Cerebellar nuclear complex (tissue), 1 donor: Measurements from ENCODE around the gene PLA2G12B.
A peak's percentile ranks its signal among the peaks of the same experiment; 100 is the strongest.
"Not testable (repeated sequence)": the region's sequence is repeated elsewhere in the genome, so short reads cannot be mapped to it uniquely, and the experiment has no call there.

Source experiments
- DNase-seq, 2 experiments: peaks; one replicate each; lab custom pipeline; 2025; lab: John Stamatoyannopoulos, UW

Gene PLA2G12B

GRCh38 chr10:72954596-72955554 lies at the start of gene PLA2G12B:
PLA2G12B (minus strand) TSS chr10:72954806; CDS start chr10:72954685, 121 bp downstream.
- peak in 1 of 2 experiments; percentile 3 for DNase-seq

DNA sequence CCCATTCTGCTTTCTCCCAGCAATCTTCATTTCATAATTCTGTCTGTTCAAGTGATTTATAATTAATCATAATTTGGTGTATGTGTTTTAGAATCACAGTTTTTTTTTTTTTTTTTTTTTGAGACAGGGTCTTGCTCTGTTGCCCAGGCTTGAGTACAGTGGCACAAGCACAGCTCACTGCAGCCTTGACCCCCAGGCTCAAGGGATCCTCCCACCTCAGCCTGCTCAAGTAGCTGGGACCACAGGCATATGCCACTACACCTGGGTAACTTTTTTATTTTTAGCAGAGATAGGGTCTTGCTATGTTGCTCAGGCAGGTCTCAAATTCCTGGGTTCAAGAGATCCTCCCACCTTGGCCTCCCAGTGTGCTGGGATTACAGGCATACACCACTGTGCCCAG lies 49.2 kb upstream of the PLA2G12B start:
- no peak for DNase-seq

DNA sequence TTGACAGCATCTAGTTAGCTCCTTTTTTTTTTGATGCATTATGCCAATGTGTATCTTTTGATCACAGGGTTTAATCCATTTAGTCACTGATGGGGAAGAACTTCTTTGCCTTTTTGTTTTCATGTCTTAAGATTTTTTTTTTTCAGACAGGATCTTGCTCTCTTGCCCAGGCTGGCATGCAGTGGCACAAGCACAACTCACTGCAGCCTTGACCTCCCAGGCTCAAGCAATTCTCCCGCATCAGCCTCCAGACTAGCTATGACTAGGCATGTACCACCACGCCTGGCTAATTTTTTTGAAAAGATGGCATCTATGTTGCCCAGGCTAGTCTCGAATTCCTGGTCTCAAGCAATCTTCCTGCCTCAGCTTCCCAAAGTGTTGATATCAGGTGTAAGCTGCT lies 46.4 kb upstream of the PLA2G12B start:
- no peak for DNase-seq

- DNase-seq: no peak
Observed at GRCh38 chr10:72997099-72997498, 42.5 kb upstream of the PLA2G12B start.

DNA sequence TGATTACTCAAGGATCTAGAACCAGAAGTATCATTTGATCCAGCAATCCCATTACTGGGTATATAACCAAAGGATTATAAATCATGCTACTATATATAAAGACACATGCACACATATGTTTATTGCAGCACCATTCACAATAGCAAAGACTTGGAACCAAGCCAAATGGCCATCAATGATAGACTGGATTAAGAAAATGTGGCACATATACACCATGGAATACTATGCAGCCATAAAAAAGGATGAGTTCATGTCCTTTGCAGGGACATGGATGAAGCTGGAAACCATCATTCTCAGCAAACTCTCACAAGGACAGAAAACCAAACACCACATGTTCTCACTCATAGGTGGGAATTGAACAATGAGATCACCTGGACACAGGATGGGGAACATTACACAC lies 40.9 kb upstream of the PLA2G12B start:
- DNase-seq: not testable (repeated sequence)

DNA sequence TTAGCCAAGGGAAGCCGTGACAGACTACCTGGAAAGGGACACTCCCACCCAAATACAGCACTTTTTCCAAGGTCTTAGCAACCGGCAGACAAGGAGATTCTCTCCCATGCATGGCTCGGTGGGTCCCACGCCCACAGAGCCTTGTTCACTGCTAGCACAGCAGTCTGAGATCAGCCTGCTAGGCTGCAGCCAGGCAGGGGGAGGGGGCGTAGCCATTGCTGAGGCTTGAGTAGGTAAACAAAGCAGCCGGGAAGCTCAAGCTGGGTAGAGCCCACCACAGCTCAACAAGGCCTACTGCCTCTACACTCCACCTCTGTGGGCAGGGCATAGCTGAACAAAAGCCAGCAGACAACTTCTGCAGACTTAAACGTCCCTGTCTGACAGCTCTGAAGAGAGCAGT lies 35.2 kb upstream of the PLA2G12B start:
- not testable (repeated sequence) for DNase-seq

DNA sequence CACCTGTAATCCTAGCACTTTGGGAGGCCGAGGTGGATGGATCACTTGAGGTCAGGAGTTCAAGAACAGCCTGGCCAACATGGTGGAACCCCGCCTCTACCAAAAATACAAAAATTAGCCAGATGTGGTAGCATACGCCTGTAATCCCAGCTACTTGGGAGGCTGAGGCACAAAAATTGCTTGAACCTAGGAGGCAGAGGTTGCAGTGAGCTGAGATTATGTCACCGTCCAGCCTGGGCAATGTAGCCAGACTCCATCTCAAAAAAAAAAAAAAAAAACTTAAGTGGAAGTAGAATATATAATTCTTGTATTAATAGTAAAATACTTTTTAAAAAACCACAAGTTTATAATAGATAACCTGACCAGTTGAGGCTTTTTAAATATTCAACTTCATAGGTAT lies 30.0 kb upstream of the PLA2G12B start:
- DNase-seq: not testable (repeated sequence)

DNA sequence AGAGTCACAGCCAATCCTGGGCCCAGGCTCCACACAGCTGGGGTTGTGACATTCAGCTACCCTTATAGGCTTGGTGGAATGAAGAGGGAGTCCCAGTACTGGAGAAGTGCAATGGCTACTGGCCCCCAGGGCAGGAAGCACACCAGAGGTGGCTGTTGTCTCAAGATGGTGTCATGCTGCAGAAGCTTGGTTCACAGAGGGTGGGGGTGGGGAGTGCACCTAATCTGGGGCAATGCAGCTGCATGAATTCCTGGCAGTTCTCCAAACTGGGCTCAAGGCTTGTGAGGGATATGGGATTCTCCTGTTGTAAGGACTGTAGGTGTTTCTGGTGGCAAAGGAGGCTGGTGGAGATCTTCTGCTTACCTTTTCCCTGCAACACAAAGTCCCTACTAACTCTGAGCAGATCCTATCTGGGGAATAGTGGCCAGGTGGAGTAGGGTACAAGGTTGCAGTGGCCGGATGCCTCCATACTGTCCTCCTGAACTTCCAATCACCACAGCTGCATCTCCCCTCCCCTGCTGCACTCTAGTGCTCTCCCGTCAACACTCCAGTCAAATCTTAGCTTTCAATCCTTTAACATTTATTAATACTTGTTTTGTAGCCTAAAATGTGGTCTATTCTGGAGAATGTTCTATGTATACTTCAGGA lies 27.4 kb upstream of the PLA2G12B start:
- DNase-seq: no peak

DNA sequence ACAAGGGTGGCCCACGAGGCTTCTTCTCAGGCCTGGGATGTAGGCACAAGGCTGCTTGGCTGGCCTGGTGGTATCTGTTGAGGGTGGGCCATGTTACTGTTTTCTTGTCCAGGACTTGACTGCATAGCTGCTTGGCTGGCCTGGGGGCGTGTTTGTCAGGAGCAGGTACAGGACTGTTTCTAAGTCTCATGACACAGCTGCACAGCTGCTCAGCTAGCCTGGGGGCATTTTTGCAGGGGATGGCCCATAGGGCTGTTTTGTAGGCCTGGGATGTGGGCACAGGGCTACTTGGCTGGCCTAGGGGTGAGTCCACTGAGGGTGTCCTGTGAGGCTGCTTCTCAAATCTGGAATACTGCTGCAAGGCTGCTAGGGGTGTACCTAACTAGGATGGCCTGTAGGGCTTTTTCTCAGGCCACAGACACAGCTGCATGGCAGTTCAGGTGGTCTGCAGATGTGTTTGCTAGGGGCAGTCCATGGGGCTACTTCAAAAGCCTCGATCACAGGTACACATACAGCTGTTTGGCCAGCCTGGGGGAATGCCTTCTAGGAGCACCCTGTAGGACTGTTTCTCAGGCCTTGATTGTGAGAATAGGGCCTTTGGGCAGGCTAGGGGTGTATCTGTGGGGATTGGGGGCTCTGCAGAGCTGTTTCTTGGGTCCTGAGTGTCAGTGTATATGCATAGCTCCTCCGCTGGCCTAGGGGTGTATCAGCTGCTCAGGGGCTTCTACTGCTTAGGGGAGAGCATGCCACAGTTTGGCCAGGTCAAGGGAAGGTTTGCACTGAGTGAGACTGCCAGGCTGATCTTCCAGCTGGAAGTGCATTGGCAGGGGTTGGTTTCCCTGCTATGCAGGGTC lies 26.6 kb upstream of the PLA2G12B start:
- no peak for DNase-seq

GRCh38 chr10:72980348-72980747 lies 25.7 kb upstream of the PLA2G12B start:
- no peak for DNase-seq

GRCh38 chr10:72979709-72980108 lies 25.1 kb upstream of the PLA2G12B start:
- DNase-seq: no peak

- no peak for DNase-seq
Observed at GRCh38 chr10:72976886-72977285, 22.3 kb upstream of the PLA2G12B start.

DNA sequence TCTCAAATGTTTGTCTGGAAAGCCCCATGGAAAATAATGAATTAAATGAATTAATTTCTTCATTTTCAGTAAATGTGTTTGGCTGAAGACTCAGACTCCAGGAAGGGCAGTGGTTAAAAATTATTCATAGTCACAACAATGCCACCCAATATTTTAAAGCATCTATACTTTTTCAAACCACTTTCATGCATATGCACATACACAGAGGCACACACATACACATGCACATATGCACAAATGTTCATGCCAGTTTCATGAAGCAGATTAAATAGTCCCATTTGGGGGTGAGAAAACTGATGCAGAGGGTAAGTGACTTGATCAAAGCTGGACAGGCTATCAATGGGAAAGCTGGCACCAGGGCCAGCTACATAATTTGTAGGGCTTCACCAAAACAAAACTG lies 1.4 kb upstream of the PLA2G12B start:
- no peak for DNase-seq

- DNase-seq: no peak
Observed at GRCh38 chr10:72954230-72954595, 393 bp downstream of the PLA2G12B start.

DNA sequence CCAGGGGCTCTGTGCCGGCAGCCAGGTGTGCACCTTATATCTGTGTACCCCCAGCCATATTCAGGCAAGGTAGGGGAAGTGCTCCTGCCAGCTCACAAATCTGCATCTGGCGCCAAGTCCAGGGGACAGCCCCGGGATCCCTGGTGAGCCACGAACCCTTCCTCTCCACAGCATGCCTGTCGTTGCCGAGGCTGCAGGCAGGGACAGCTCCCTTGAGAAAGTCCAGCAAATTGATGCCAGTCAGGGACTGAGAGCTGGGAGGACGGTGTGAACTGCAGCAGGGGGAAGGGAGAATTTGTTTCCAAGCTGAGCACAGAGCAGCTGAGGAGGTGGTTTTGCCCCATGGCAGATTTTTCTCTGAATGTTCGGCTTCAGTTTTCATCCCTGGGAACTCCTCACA lies 919 bp downstream of the PLA2G12B start:
- DNase-seq: no peak

DNA sequence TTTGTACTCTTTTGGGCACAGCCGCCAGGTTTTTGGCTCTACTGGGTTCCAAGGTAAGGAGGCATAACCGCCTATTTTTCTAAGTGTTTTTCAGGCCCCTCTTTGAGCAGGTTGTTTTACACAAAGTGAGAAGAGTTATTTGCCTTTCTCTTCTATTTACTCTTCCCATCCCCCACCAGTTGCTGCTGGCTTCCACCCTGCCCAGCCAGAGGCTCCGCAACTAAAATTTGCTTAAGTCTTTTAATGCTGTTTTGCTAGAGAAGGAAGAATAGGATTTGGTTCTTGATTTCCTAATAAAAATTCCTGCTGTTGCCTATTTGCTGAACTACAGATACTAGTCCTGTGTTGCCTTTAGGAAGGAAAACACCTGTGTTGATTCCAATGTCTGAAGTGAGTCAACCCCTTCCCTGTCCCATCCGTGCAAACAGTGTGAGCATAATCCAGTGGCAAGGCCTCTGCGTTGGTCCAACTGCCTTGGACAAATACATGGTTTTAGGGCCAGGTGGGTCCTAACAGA lies 1.9 kb downstream of the PLA2G12B start:
- no peak for DNase-seq

- no peak for DNase-seq
Observed at GRCh38 chr10:72952189-72952588, 2.4 kb downstream of the PLA2G12B start.

DNA sequence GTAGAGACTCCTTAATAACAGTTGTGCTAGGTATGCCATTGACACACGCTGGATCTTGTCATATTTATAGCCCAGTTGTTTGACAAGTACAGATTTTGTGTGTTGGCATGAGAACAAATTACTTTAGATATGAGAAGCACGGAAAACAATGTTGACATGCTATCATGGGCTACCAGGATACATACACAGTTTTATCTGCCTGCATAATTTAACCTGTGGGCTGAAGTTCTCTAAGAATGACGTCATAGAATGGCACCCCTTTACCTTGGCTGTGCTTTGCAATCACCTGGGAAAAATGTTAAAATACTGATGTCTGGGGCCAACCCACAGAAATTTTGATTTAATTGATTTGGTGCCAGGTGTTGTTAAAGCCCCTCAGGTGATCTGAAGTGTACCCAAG lies 2.8 kb downstream of the PLA2G12B start:
- DNase-seq: no peak

- no peak for DNase-seq
Observed at GRCh38 chr10:72948762-72949161, 5.8 kb downstream of the PLA2G12B start.

GRCh38 chr10:72946963-72947362 lies 7.6 kb downstream of the PLA2G12B start:
- no peak for DNase-seq

DNA sequence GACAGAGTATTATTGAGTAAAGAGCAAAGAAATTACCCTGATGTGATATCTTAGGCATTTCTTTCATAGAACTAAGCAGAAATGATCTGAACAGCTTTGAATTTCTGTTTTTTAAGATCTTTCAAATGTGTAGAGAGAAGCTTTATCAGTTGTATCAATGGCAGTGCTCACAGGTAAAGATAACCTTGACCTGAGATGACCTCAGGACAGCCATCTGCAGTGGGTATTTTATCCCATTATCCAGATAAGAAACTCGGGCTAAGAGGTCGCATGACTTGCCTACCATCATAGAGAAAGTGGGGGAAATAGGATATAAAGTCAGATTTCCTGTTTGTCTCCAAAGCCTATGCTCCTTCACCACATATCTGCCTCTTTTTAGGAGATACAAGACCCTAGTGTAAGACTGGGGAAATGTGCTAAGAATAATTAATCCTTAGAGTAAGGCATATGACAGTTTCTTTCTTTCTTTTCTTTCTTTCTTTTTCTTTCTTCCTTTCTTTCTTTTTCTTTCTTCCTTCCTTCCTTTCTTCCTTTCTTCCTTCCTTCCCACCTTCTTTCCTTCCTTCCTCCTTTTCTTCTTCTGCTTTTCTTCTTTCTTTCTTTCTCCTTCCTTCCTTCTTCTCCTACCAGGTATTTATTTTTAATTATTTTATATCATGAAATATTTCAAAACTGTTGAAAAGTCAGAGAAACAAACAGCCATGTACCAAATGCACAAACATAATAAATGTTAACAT lies 10.9 kb downstream of the PLA2G12B start:
- DNase-seq: no peak
